Naive thymus-derived CD4-positive, alpha-beta T cell (primary cell): ENCODE results near the gene INSIG2. TPM values are rescaled to one million over a fixed set of nuclear protein-coding genes. Genes with fewer than 3 reads are reported as not detected.
A peak's percentile ranks its signal among the peaks of the same experiment; 100 is the strongest.

Source experiments
- ATAC-seq: fragments of 150-1000 bp; cut with Tn5 transposase; 2 replicates; pipeline ENCODE4 v1.10.0; 2021; ENCODE audit warnings: mild to moderate bottlenecking, moderate library complexity
- CTCF ChIA-PET: fragments of 350-600 bp; sonication (Branson Sonifier 250); formaldehyde crosslinking; loops from one replicate; lab custom pipeline; 2021; ENCODE audit warnings: antibody characterized with exemption; lab: Charles Lee
- POLR2A ChIA-PET: fragments of 350-600 bp; sonication (Branson Sonifier 250); formaldehyde crosslinking; loops from one replicate; lab custom pipeline; 2021; ENCODE audit warnings: antibody characterized with exemption, inconsistent platforms; lab: Charles Lee
- DNase-seq, 9 donors: peaks; one replicate each; pipeline versions ENCODE4 v3.0.0 to v3.0.0-alpha.2; 2020 to 2022; ENCODE audit warnings: mixed read lengths in 1 of 9
- H3K27ac ChIP-seq: one replicate; pipeline ENCODE4 v1.7.0; 2013; ENCODE audit warnings: mild to moderate bottlenecking, low read depth, low read length, moderate library complexity
- H3K27me3 ChIP-seq, 2 donors: one replicate each; pipeline ENCODE4 v1.7.0; 2013; ENCODE audit warnings: low read length in 2 of 2, mild to moderate bottlenecking in 2 of 2, moderate library complexity in 2 of 2; ENCODE audit not compliant: control insufficient read depth in 2 of 2, insufficient read depth in 2 of 2
- H3K36me3 ChIP-seq, 3 experiments: 1 replicate in 2 of 3; 2 replicates in 1 of 3; pipeline ENCODE4 v1.7.0; 2013; ENCODE audit warnings: low read length in 3 of 3, mild to moderate bottlenecking in 3 of 3, moderate library complexity in 1 of 3; ENCODE audit not compliant: insufficient read depth in 3 of 3, control insufficient read depth in 2 of 3
- H3K4me1 ChIP-seq, 2 donors: one replicate each; pipeline ENCODE4 v1.7.0; 2013; ENCODE audit warnings: low read length in 2 of 2, mild to moderate bottlenecking in 2 of 2, moderate library complexity in 1 of 2; ENCODE audit not compliant: control insufficient read depth in 2 of 2, insufficient read depth in 2 of 2
- H3K4me3 ChIP-seq: 2 replicates; pipeline ENCODE4 v1.7.0; 2013; ENCODE audit warnings: mild to moderate bottlenecking, low read length
- H3K9me3 ChIP-seq, 3 experiments: 1 replicate in 2 of 3; 2 replicates in 1 of 3; pipeline ENCODE4 v1.7.0; 2013; ENCODE audit warnings: low read length in 3 of 3; ENCODE audit not compliant: control insufficient read depth in 2 of 3
- H3K27ac Mint-ChIP-seq, 9 donors: one replicate each; pipeline ENCODE4 v1.8.0; 2020 to 2022; ENCODE audit warnings: mixed read lengths in 9 of 9, mild to moderate bottlenecking in 8 of 9, moderate library complexity in 5 of 9, inconsistent platforms in 2 of 9
- H3K27me3 Mint-ChIP-seq, 5 donors: one replicate each; pipeline ENCODE4 v1.8.0; 2021 to 2022; ENCODE audit warnings: mixed read lengths in 5 of 5, mild to moderate bottlenecking in 1 of 5
- H3K36me3 Mint-ChIP-seq, 5 donors: one replicate each; pipeline ENCODE4 v1.8.0; 2020 to 2022; ENCODE audit warnings: mixed read lengths in 5 of 5, mild to moderate bottlenecking in 3 of 5, inconsistent platforms in 1 of 5
- H3K4me1 Mint-ChIP-seq, 7 donors: one replicate each; pipeline ENCODE4 v1.8.0; 2020 to 2022; ENCODE audit warnings: mixed read lengths in 7 of 7, mild to moderate bottlenecking in 3 of 7, inconsistent platforms in 1 of 7
- H3K4me3 Mint-ChIP-seq, 10 donors: one replicate each; pipeline ENCODE4 v1.8.0; 2020 to 2022; ENCODE audit warnings: mild to moderate bottlenecking in 10 of 10, mixed read lengths in 10 of 10, moderate library complexity in 6 of 10, inconsistent platforms in 2 of 10
- H3K9me3 Mint-ChIP-seq, 11 donors: one replicate each; pipeline ENCODE4 v1.8.0; 2020 to 2022; ENCODE audit warnings: mixed read lengths in 11 of 11, mild to moderate bottlenecking in 4 of 11, inconsistent platforms in 1 of 11, moderate library complexity in 1 of 11
- intact Hi-C, 2 donors: fragments of 100-400 bp; cut with micrococcal nuclease; formaldehyde crosslinking; loops; one replicate each; pipeline ENCODE4 v1.15.1; 2023
- polyA plus RNA-seq, 2 donors: library from polyadenylated mRNA; unstranded; fragments of 300-500 nt; fragmentation: Illumina TruSeq; gene quantifications; one replicate each; pipeline ENCODE4 v1.2.3, GENCODE V29; 2021
- total RNA-seq, 6 experiments: library from RNA in 5 of 6; stranded (reverse) in 5 of 6; gene quantifications; 1 replicate in 5 of 6; 2 replicates in 1 of 6; pipeline ENCODE4 v1.2.3 and lab custom pipeline; 2021 to 2026

The INSIG2 gene
- total and polyA plus RNA-seq, 7 experiments from 2014 or later: 8.5 to 31.5 (median 21.0) TPM

DNA sequence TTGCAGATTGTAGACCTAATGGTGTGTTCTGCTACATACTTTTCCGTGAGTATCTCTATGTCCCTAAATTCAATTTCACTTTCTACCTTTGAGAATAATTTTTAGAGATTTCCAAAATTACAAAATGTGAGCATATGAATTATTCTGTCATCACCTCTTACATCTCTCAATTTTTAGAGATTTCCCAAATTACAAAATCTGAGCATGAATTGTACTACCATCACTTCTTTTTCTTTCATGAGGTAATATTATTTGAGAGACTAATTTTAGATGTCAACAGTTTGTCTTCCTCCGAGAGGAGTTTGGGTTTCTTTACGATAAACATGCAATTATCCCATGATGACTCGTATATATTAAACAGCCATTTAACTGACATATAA is 32.1 kb downstream of the INSIG2 start:
- Histone ChIP-seq H3K36me3 (no peaks in the 10 kb centered on the region), H3K27ac (no peak overlapping the region), H3K4me1 (no peaks in the 10 kb centered on the region), H3K9me3 (no peaks in the 10 kb centered on the region), H3K27me3 (no peaks in the 10 kb centered on the region), H3K4me3 (no peak overlapping the region)
- ChIA-PET POLR2A (no interaction called here), CTCF (no interaction called here)
- intact Hi-C loops: no loop called here
- ATAC-seq (no peak), DNase-seq (no peak)
- no peak overlapping the region for H3K27ac Mint-ChIP-seq
- H3K9me3 Mint-ChIP-seq: peaks cover 0 to 4% (median 0%) of the 10 kb centered on the region in 11 donors
- H3K27me3 Mint-ChIP-seq: peaks cover 0 to 10% (median 0%) of the 10 kb centered on the region in 5 donors
- H3K36me3 Mint-ChIP-seq: peaks cover 0 to 7% (median 0%) of the 10 kb centered on the region in 5 donors
- no peak overlapping the region for H3K4me3 Mint-ChIP-seq
- peaks cover 0 to 10% (median 0%) of the 10 kb centered on the region in 7 donors for H3K4me1 Mint-ChIP-seq

DNA sequence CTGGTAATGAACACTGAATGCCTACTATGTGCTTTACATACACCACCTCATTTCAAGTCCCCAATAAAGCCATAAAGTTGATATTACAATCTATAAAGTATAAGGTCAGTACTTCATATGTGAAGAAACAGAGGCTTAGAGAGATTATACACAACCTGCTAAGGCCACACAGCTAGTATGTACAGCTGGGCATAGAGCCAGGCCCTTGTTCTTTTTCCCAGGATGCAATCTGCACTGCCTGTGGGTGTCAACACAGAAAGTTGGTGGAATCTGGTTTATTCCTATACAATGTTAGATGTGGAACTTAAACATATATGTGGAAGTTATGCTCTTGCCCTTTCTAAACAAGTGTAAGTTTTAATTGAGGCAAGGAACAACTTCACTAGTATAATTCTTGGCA is 32.8 kb downstream of the INSIG2 start:
- Mint-ChIP-seq H3K27ac (no peak overlapping the region), H3K4me3 (no peak overlapping the region), H3K9me3 (peaks cover 0 to 4% (median 0%) of the 10 kb centered on the region in 11 donors), H3K27me3 (peaks cover 0 to 16% (median 6%) of the 10 kb centered on the region in 5 donors), H3K36me3 (peaks cover 0 to 7% (median 0%) of the 10 kb centered on the region in 5 donors), H3K4me1 (peaks cover 0 to 10% (median 0%) of the 10 kb centered on the region in 7 donors)
- Histone ChIP-seq H3K27ac (no peak overlapping the region), H3K4me1 (no peaks in the 10 kb centered on the region), H3K4me3 (no peak overlapping the region), H3K36me3 (no peaks in the 10 kb centered on the region), H3K9me3 (no peaks in the 10 kb centered on the region), H3K27me3 (no peaks in the 10 kb centered on the region)
- POLR2A ChIA-PET: no interaction called here
- ATAC-seq (no peak), DNase-seq (no peak)
- CTCF ChIA-PET: no interaction called here
- intact Hi-C loops: no loop called here

DNA sequence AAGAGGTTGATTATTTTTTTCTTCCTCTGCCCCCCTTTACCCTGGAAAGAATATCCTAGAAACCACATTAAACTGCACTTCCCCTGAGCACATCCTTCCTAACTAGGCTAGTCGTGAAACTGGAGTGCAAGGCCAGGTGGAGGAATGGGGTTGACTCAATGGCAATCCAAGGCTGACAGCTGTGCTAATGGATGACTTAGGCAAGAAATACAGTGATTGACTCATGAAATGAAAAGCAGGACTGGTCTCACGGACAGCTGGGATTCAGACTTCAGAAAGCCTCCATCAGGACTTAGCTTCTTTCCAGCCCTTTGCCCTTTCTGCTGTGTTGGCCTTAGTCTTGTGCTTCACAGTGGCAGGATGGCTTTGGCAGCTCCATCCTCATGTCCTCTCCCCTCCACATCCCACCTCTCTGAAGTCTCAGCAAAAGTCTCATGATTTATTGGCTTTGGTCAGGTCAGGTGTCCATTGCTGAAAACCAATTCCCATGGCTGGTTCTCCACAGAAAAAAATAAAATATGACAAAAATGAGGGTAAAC is 33.8 kb downstream of the INSIG2 start:
- Mint-ChIP-seq H3K9me3 (peaks cover 0 to 4% (median 0%) of the 10 kb centered on the region in 11 donors), H3K27ac (no peak overlapping the region), H3K4me3 (no peak overlapping the region), H3K4me1 (peaks cover 0 to 8% (median 0%) of the 10 kb centered on the region in 7 donors), H3K27me3 (peaks cover 4 to 24% (median 14%) of the 10 kb centered on the region in 5 donors), H3K36me3 (peaks cover 0 to 7% (median 0%) of the 10 kb centered on the region in 5 donors)
- DNase-seq (no peak), ATAC-seq (no peak)
- no peak overlapping the region for H3K4me3 ChIP-seq
- H3K9me3 ChIP-seq: no peaks in the 10 kb centered on the region
- H3K4me1 ChIP-seq: no peaks in the 10 kb centered on the region
- POLR2A ChIA-PET: no interaction called here
- intact Hi-C loops: no loop called here
- H3K27ac ChIP-seq: no peak overlapping the region
- no peaks in the 10 kb centered on the region for H3K36me3 ChIP-seq
- no peaks in the 10 kb centered on the region for H3K27me3 ChIP-seq
- CTCF ChIA-PET: interaction anchor here (0.5 kb wide), 1 partner anchor 48 kb away, joined by 3 read pairs; no protein-coding TSS in a partner anchor

DNA sequence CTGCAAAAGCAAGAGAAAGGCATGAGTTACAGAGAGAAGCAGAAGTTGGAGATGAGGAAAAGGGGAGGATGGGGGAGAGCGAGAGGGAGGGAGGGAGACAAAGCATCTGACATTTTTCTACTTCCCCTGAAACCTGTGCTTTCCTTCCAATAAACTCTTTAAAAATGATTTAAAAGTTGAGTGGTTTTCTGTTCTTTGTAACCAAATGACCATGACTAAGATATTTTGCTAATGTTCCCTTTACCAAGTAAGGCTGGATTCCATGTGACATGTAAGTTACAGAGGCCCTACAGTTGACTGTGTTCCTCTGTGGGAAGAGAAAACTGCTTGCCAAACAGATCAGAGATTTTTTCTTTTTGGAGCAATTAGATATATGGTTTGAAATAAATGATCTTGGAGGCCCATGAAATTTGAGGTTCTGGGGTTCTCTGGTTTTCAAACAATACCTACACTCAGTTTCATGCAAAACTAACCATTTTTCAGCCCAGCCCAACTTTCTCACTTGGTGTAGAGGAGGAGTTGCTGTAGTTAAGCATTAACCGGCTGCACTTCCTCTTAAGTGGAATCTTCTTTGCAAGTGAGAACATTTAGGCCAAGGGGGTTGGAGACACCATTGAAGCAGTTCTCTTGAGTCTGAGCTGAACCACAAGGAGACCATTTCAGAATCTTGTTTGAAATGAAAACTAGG is 34.5 kb downstream of the INSIG2 start:
- peaks cover 0 to 5% (median 0%) of the 10 kb centered on the region in 7 donors for H3K4me1 Mint-ChIP-seq
- H3K4me1 ChIP-seq: no peaks in the 10 kb centered on the region
- H3K27ac Mint-ChIP-seq: no peak overlapping the region
- peaks cover 11 to 31% (median 21%) of the 10 kb centered on the region in 5 donors for H3K27me3 Mint-ChIP-seq
- CTCF ChIA-PET: no interaction called here
- intact Hi-C loops: no loop called here
- POLR2A ChIA-PET: no interaction called here
- peaks cover 0 to 2% (median 0%) of the 10 kb centered on the region in 11 donors for H3K9me3 Mint-ChIP-seq
- peaks cover 0 to 7% (median 0%) of the 10 kb centered on the region in 5 donors for H3K36me3 Mint-ChIP-seq
- H3K36me3 ChIP-seq: no peaks in the 10 kb centered on the region
- H3K4me3 ChIP-seq: no peak overlapping the region
- no peaks in the 10 kb centered on the region for H3K27me3 ChIP-seq
- no peak for DNase-seq
- no peak overlapping the region for H3K27ac ChIP-seq
- no peak overlapping the region for H3K4me3 Mint-ChIP-seq
- H3K9me3 ChIP-seq: no peaks in the 10 kb centered on the region
- no peak for ATAC-seq

DNA sequence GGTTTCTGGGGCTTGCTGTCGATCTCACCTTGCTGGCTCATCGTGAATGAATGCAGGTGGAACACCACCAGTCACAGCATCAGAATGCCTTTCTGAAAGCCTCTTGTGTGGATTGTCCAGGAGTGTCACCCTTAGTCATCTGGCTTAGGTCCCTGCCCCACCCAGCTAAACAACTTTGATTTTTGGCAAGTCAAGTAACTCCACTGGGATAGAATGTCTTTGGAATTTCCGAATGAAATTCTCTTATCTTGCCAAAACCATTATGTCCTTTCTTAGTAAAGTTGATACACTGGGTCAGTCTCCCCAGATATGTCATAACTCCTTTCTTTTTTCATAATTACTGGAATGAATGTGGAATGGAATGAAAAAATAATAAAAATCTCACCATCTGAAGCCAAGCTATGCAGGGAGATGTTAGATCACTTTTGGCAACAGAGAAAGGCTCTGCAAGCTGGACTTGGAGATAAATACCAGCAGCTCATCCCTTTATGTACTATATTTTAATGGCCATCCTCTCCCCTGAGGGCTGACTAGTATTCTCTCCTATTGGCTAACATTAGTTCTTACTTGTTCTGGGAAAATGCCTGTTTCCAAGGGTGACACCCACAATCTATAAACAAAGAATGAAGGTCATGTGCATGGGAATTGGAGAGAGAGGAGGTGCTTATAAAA is 35.4 kb downstream of the INSIG2 start:
- H3K4me1 ChIP-seq: no peaks in the 10 kb centered on the region
- peaks cover 0 to 5% (median 0%) of the 10 kb centered on the region in 7 donors for H3K4me1 Mint-ChIP-seq
- no peaks in the 10 kb centered on the region for H3K36me3 ChIP-seq
- H3K9me3 ChIP-seq: no peaks in the 10 kb centered on the region
- no peak overlapping the region for H3K4me3 ChIP-seq
- ATAC-seq: no peak
- no peak overlapping the region for H3K27ac Mint-ChIP-seq
- H3K4me3 Mint-ChIP-seq: no peak overlapping the region
- peaks cover 0 to 3% (median 0%) of the 10 kb centered on the region in 5 donors for H3K36me3 Mint-ChIP-seq
- ChIA-PET POLR2A (interaction anchor here (0.6 kb wide), 1 partner anchor 1178 kb away, joined by 3 read pairs; no protein-coding TSS in a partner anchor), CTCF (no interaction called here)
- intact Hi-C loops: no loop called here
- no peak overlapping the region for H3K27ac ChIP-seq
- DNase-seq: no peak
- H3K27me3 ChIP-seq: no peaks in the 10 kb centered on the region
- H3K27me3 Mint-ChIP-seq: peaks cover 17 to 39% (median 25%) of the 10 kb centered on the region in 5 donors
- no peaks in the 10 kb centered on the region for H3K9me3 Mint-ChIP-seq

DNA sequence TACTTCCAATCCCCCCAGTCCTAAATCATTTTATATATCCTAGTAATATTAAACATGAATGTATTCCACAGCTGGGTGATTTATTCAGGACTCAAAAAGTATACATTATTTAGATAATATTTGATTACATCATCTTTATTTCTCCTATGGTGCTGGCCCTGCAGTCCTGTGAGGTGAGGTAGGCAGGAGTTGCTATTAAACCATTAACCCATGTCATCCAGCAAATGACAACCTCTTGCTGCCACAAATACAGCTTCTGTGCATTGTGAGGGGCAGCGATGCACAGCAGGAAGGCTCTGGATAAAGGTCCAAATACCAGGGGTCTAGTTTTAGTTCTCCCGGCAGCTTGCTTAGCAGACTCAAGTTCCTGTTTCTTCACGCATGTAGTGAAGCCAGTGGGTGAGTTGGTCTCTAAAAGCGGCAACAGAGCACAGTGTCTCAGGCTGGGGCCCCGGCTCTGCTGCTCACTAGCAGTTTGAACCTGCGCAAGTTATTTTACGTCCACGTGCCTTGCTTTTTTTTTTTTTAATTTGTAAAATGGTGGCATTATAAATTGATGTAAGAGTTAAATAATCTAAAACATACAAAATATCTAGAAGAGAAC is 36.1 kb downstream of the INSIG2 start:
- Mint-ChIP-seq H3K27ac (no peak overlapping the region), H3K27me3 (peaks cover 19 to 45% (median 25%) of the 10 kb centered on the region in 5 donors), H3K4me3 (no peak overlapping the region), H3K36me3 (peaks cover 0 to 3% (median 0%) of the 10 kb centered on the region in 5 donors), H3K4me1 (peaks cover 0 to 5% (median 0%) of the 10 kb centered on the region in 7 donors), H3K9me3 (no peaks in the 10 kb centered on the region)
- peak; percentile 51 for ATAC-seq
- no peak overlapping the region for H3K4me3 ChIP-seq
- no peaks in the 10 kb centered on the region for H3K4me1 ChIP-seq
- CTCF ChIA-PET: no interaction called here
- H3K36me3 ChIP-seq: no peaks in the 10 kb centered on the region
- no peaks in the 10 kb centered on the region for H3K9me3 ChIP-seq
- no peak for DNase-seq
- H3K27ac ChIP-seq: no peak overlapping the region
- POLR2A ChIA-PET: no interaction called here
- intact Hi-C loops: no loop called here
- no peaks in the 10 kb centered on the region for H3K27me3 ChIP-seq
